Erythroblast (primary cell): Measurements from ENCODE around the gene SULF2.

ENCODE experiments used
- GATA1 ChIP-seq: IDR thresholded peaks from 2 replicates; pipeline ENCODE4 v1.6.1; 2011; ENCODE audit warnings: low read depth, mild to moderate bottlenecking, control low read depth, low read length, moderate library complexity
- POLR2A ChIP-seq: IDR thresholded peaks from 2 replicates; pipeline ENCODE4 v1.6.1; 2011; ENCODE audit warnings: mild to moderate bottlenecking, low read length

- TF ChIP-seq POLR2A, result no peak
- TF ChIP-seq GATA1, result no peak
Observed at GRCh38 chr20:47656318-47656717, 129.0 kb downstream of the SULF2 start.
